H1 (cell line): Measurements from ENCODE around the gene SEC63. TPM values are rescaled to one million over a fixed set of nuclear protein-coding genes. Genes with fewer than 3 reads are reported as not detected.

Source experiments
- BCL11A ChIP-seq, 2 experiments: IDR thresholded peaks; one replicate each; pipeline ENCODE4 v1.6.1; 2011; ENCODE audit warnings: low read depth in 2 of 2, low read length in 2 of 2, mild to moderate bottlenecking in 2 of 2
- CHD2 ChIP-seq: IDR thresholded peaks from 2 replicates; pipeline ENCODE4 v1.6.1; 2012; ENCODE audit warnings: low read length, improper control_type of control experiment
- GTF2F1 ChIP-seq: IDR thresholded peaks from 2 replicates; pipeline ENCODE4 v1.6.1; 2012; ENCODE audit warnings: low read depth, low read length, improper control_type of control experiment, borderline replicate concordance
- JUN ChIP-seq: IDR thresholded peaks from 2 replicates; pipeline ENCODE4 v1.6.1; 2011; ENCODE audit warnings: low read depth, mild to moderate bottlenecking, improper control_type of control experiment, low read length
- RAD21 ChIP-seq, 2 experiments: IDR thresholded peaks in 1 of 2; conservative IDR thresholded peaks in 1 of 2; 2 replicates each; pipeline ENCODE4 v1.6.1; 2011; ENCODE audit warnings: low read depth in 2 of 2, low read length in 2 of 2, improper control_type of control experiment in 1 of 2, inconsistent platforms in 1 of 2, mild to moderate bottlenecking in 1 of 2, moderate library complexity in 1 of 2
- polyA plus RNA-seq, 7 experiments: library from polyadenylated mRNA; depleted of rRNA in 3 of 7; stranded (reverse) in 5 of 7; unstranded in 2 of 7; fragments of >200 nt in 5 of 7; fragments of 200-250 nt in 2 of 7; gene quantifications; 1 replicate in 5 of 7; 2 replicates in 1 of 7; 4 replicates in 1 of 7; pipeline versions ENCODE4 v1.2.1 to v1.2.3, GENCODE V29; 2011 to 2013; ENCODE audit warnings: missing spikeins in 2 of 7, mixed read lengths in 2 of 7
- total RNA-seq: library from RNA; stranded (reverse); fragmentation: NEBNext Ultra II Directional; extraction: Animal tissue kit (Norgen Biotek cat#: 25700); gene quantifications from 2 replicates; pipeline ENCODE4 v1.2.1, GENCODE V29; 2021
- TF ChIP-seq, protein P1 (sequence below): IDR thresholded peaks from 2 replicates; pipeline ENCODE4 v1.6.1; 2012; ENCODE audit warnings: low read length, inconsistent platforms
- TF ChIP-seq, protein P2 (sequence below): IDR thresholded peaks from 2 replicates; pipeline ENCODE4 v1.6.1; 2012; ENCODE audit warnings: inconsistent platforms

The SEC63 gene
- total and polyA plus RNA-seq, 2 of the 8 experiments (the other 6 are each of a cell fraction or from before 2014, with no cell fraction given): 17.3 to 121 TPM

DNA sequence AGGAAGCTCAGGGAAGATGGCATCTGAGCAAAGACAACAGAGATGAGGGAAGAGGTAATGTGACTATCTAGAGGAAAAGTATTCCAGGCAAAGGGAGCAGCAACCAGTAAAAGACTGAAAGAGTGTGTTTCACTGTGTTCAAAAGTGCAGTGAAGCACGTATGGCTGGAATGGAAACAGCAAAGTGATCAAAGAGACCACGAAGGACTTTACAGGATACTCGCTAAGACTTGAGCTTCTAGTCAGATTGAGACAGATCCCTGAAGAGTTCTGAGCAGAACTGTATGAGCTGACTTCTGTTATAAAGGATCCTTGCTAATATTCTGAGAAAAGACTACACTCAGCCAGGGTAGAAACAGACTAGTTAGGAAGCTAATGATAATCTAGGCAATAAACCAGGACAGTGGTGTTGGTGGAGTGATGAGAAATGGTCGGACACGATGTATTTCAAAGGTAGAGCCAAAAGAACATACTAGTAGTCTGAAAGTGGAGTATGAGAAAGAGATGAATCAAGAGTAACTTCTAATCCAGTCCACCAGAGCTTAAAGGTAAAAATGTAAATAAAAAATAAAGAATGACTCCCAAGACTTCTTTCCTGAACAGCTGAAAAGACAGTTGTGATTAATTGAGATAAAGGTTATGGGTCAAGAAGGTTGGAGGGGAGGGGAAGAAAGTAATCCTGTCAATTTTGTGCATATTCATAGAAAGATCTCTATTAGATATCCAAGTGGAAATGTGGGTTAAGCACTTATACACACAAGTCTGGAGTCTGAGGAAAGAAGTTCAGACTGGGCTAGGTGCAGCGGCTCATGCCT, 14.2 kb downstream of the SEC63 start (continued):
- TF ChIP-seq, protein P1, sequence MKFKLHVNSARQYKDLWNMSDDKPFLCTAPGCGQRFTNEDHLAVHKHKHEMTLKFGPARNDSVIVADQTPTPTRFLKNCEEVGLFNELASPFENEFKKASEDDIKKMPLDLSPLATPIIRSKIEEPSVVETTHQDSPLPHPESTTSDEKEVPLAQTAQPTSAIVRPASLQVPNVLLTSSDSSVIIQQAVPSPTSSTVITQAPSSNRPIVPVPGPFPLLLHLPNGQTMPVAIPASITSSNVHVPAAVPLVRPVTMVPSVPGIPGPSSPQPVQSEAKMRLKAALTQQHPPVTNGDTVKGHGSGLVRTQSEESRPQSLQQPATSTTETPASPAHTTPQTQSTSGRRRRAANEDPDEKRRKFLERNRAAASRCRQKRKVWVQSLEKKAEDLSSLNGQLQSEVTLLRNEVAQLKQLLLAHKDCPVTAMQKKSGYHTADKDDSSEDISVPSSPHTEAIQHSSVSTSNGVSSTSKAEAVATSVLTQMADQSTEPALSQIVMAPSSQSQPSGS: no peak
- TF ChIP-seq BCL11A (IDR thresholded peaks at IDR 0.05; ENCODE audit: low read depth in 2 of 2, low read length in 2 of 2) (no peak), GTF2F1 (no peak), CHD2 (no peak), RAD21 (IDR thresholded peaks at IDR 0.05 in 1 of 2, conservative IDR thresholded peaks at IDR 0.05 in 1 of 2; ENCODE audit: low read depth in 2 of 2, low read length in 2 of 2) (no peak), JUN (no peak)
- TF ChIP-seq, protein P2, sequence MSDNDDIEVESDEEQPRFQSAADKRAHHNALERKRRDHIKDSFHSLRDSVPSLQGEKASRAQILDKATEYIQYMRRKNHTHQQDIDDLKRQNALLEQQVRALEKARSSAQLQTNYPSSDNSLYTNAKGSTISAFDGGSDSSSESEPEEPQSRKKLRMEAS: no peak
